ENCODE measurements around the gene RSPH1.

Gene RSPH1

DNA sequence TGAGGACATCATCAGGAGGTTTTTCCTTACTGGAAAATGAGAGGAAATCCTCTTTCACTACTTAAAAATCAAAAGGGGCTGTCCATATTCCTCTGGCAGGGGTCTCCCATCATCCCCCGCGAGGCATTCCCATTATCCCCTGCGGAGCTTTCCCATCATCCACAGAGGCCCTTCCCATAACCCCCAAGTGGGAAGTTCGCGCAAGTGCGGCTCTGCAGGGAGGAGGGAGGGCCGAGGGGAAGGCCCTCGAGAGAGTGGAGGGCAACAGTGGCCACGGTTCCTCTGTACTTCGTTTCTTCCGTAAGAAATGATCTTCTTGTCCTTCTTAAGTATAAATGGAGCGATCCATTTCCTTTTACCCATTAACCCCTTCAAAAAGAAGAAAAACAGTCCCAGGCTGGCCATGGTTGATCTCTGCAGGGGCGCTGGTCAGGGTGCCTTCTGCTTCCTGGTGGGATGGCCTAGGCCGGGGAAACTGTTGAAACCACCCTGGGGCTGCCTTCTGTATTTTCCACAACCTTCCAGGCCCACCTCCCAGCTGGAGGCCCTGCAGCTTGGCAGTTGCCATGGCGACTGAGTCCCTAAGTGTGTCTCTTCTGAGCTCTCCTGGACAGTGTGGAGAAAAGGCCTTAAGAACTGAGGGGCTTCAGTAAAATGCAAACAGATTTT lies 3.6 kb upstream of the RSPH1 start:
- Histone ChIP-seq H3K9me3 (ENCODE audit: control insufficient read depth, insufficient read depth, low read length) (no peaks in the 10 kb centered on the region), H3K4me3 (ENCODE audit: low read length) (no peak overlapping the region), H3K36me3 (ENCODE audit: control insufficient read depth, low read length) (no peaks in the 10 kb centered on the region), H3K79me2 (ENCODE audit: control insufficient read depth, low read length) (no peaks in the 10 kb centered on the region), H3K27me3 (ENCODE audit: control insufficient read depth, low read length) (peaks cover 9% of the 10 kb centered on the region), H3K9me2 (replicated peaks; ENCODE audit: control insufficient read depth, low read length) (no peaks in the 10 kb centered on the region), H3K4me2 (ENCODE audit: low read length) (no peak overlapping the region), H3K27ac (ENCODE audit: low read depth, low read length) (no peak overlapping the region), H4K20me1 (ENCODE audit: control insufficient read depth, insufficient read depth, low read depth, low read length) (no peaks in the 10 kb centered on the region), H3F3A (ENCODE audit: control insufficient read depth, insufficient read depth) (no peaks in the 10 kb centered on the region), H3K4me1 (ENCODE audit: control insufficient read depth, low read length) (peaks cover 33% of the 10 kb centered on the region)
- TF ChIP-seq EZH2phosphoT487 (IDR thresholded peaks at IDR 0.05; ENCODE audit: borderline replicate concordance, low read length): no peak
- TF ChIP-seq, protein P1, sequence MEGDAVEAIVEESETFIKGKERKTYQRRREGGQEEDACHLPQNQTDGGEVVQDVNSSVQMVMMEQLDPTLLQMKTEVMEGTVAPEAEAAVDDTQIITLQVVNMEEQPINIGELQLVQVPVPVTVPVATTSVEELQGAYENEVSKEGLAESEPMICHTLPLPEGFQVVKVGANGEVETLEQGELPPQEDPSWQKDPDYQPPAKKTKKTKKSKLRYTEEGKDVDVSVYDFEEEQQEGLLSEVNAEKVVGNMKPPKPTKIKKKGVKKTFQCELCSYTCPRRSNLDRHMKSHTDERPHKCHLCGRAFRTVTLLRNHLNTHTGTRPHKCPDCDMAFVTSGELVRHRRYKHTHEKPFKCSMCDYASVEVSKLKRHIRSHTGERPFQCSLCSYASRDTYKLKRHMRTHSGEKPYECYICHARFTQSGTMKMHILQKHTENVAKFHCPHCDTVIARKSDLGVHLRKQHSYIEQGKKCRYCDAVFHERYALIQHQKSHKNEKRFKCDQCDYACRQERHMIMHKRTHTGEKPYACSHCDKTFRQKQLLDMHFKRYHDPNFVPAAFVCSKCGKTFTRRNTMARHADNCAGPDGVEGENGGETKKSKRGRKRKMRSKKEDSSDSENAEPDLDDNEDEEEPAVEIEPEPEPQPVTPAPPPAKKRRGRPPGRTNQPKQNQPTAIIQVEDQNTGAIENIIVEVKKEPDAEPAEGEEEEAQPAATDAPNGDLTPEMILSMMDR (IDR thresholded peaks at IDR 0.05; ENCODE audit: low read depth, low read length, poor library complexity, severe bottlenecking): no peak

DNA sequence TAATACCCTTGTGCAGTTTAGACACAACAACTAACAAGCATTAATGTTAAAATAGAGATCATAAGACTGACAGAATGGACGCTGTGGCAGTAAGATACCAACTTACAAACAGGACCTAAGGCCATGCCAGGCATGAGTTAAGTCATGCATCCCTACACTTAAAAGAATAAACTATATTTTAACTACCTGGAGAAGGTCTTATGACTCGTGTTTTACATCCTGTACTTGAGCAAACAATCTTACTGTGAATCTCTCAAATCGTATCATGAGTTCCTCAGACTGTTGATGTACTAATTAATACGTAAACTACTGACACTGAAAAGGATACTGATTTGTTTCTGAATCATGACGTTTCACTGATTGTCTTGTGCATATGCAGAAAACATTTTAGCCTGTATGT lies 2.0 kb upstream of the RSPH1 start:
- H3K4me2 ChIP-seq (ENCODE audit: low read length): no peak overlapping the region
- H3K79me2 ChIP-seq (ENCODE audit: control insufficient read depth, low read length): no peaks in the 10 kb centered on the region
- H3K36me3 ChIP-seq (ENCODE audit: control insufficient read depth, low read length): no peaks in the 10 kb centered on the region
- peaks cover 17% of the 10 kb centered on the region for H3K4me1 ChIP-seq (ENCODE audit: control insufficient read depth, low read length)
- H4K20me1 ChIP-seq (ENCODE audit: control insufficient read depth, insufficient read depth, low read depth, low read length): no peaks in the 10 kb centered on the region
- H3K9me3 ChIP-seq (ENCODE audit: control insufficient read depth, insufficient read depth, low read length): no peaks in the 10 kb centered on the region
- TF ChIP-seq EZH2phosphoT487 (IDR thresholded peaks at IDR 0.05; ENCODE audit: borderline replicate concordance, low read length): no peak
- TF ChIP-seq, protein P1 (IDR thresholded peaks at IDR 0.05; ENCODE audit: low read depth, low read length, poor library complexity, severe bottlenecking): no peak
- peaks cover 9% of the 10 kb centered on the region for H3K27me3 ChIP-seq (ENCODE audit: control insufficient read depth, low read length)
- no peak overlapping the region for H3K27ac ChIP-seq (ENCODE audit: low read depth, low read length)
- H3K4me3 ChIP-seq (ENCODE audit: low read length): no peak overlapping the region
- no peaks in the 10 kb centered on the region for H3F3A ChIP-seq (ENCODE audit: control insufficient read depth, insufficient read depth)
- no peaks in the 10 kb centered on the region for H3K9me2 ChIP-seq (replicated peaks; ENCODE audit: control insufficient read depth, low read length)

DNA sequence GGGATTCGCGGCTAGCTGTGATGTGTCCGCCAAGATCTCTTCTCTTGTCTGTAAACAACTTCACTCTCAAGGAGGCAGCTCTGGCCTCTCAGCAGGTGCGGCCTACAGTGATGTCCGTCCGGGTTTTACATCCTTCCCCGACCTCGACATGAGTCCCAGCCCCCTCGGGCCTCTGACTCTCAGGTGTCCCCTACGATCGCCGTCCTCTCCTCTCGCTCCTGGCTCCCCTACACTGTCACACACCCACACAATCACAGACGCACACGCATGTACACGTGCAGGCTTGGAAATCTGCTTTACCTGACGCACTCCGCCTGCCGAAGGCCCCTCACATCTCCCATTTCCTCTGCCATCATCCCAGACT lies 797 bp upstream of the RSPH1 start:
- Histone ChIP-seq H3K9me2 (replicated peaks; ENCODE audit: control insufficient read depth, low read length) (no peaks in the 10 kb centered on the region), H3F3A (ENCODE audit: control insufficient read depth, insufficient read depth) (no peaks in the 10 kb centered on the region), H3K4me2 (ENCODE audit: low read length) (peak overlapping the region; percentile 93), H3K4me1 (ENCODE audit: control insufficient read depth, low read length) (peaks cover 24% of the 10 kb centered on the region), H4K20me1 (ENCODE audit: control insufficient read depth, insufficient read depth, low read depth, low read length) (no peaks in the 10 kb centered on the region), H3K4me3 (ENCODE audit: low read length) (peak overlapping the region; percentile 89), H3K27ac (ENCODE audit: low read depth, low read length) (no peak overlapping the region), H3K27me3 (ENCODE audit: control insufficient read depth, low read length) (peaks cover 9% of the 10 kb centered on the region), H3K9me3 (ENCODE audit: control insufficient read depth, insufficient read depth, low read length) (no peaks in the 10 kb centered on the region), H3K79me2 (ENCODE audit: control insufficient read depth, low read length) (no peaks in the 10 kb centered on the region), H3K36me3 (ENCODE audit: control insufficient read depth, low read length) (no peaks in the 10 kb centered on the region)
- no peak for TF ChIP-seq EZH2phosphoT487 (IDR thresholded peaks at IDR 0.05; ENCODE audit: borderline replicate concordance, low read length)
- TF ChIP-seq, protein P1 (IDR thresholded peaks at IDR 0.05; ENCODE audit: low read depth, low read length, poor library complexity, severe bottlenecking): no peak
